NCI-H1092 treated with DMSO at 0.1 percent for 48 hours (cell line): ENCODE results near the gene OR51E1.

ENCODE experiments used
- DNase-seq: peaks from one replicate; lab custom pipeline; 2025; lab: John Stamatoyannopoulos, UW

Gene OR51E1, protein sequence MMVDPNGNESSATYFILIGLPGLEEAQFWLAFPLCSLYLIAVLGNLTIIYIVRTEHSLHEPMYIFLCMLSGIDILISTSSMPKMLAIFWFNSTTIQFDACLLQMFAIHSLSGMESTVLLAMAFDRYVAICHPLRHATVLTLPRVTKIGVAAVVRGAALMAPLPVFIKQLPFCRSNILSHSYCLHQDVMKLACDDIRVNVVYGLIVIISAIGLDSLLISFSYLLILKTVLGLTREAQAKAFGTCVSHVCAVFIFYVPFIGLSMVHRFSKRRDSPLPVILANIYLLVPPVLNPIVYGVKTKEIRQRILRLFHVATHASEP

DNA sequence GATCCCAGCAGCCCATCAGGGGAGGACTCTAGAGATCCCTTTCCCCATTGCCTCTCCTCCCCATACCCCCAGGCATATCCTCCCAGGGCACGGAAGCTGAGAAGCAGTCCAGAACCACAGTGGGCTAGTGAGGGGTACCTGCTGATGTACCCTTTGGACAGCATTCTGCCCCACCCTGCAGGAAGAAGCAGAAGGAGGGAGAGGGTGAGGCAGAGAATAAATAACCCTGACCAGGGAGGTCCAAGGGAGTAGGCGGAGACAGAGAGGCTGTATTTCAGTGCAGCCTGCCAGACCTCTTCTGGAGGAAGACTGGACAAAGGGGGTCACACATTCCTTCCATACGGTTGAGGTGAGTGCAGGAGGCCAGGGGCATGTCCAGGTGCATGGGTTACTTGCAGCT, at the start of gene OR51E1:
Gene OR51E1 (plus strand): TSS at position 301 of the 400 bp plus-strand sequence. CDS start 8,545 bp downstream, outside the sequence.
- DNase-seq, result no peak

DNA sequence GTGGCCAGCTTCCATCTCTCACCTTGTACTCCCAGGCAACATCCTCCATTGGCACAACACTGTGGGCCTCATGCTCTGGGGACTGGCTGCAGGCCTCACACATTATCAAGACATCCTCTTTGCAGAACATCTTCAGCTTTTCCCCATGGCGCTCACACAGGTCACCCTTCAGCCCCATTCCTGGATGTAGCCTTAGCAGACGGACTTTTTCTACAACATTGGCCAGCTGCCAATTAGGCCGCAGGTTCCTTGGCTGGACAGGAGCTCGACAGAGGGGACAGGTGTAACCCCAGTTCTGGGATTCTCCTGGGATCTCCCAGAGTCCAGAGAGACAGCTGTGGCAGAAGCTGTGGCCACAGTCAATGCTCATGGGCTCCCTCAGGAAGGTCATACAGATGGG, 38.7 kb upstream of the OR51E1 start:
- DNase-seq, result no peak

DNA sequence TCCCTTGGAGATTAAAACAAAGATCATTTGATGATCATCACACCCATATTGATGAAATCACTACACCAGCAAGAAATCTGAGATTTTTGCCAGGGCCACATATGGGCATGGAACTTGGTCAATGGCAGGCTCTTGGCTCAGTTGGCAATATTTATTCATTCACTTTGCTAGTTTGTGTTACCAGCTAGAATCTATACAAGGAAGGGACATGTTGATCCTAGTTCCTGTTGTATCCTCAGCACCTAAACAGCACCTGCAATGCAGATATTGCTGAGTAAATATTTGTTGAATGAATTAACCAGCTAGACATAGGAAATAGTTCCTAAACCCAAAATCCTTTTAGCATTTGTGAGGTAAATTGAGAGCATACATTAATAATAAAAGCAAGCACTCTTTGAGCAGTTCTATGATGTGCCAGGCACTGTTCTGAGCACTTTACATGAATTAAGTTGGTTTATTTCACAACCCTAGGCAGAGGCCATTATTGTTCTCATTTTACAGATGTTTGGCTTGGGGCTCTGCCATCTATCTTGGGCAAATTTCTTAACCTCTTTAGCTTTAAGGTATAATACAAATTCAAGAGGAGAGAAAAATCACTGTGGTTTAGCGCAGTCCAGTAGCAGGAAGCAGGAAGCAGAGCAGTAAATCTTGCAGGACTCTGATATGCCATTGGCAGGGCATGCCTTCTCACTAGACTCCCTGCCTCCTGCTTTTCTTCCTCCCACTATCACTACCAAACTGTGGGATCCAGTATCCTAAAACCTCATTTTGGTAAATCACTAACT, 37.4 kb upstream of the OR51E1 start:
- DNase-seq, result peak; percentile 57

DNA sequence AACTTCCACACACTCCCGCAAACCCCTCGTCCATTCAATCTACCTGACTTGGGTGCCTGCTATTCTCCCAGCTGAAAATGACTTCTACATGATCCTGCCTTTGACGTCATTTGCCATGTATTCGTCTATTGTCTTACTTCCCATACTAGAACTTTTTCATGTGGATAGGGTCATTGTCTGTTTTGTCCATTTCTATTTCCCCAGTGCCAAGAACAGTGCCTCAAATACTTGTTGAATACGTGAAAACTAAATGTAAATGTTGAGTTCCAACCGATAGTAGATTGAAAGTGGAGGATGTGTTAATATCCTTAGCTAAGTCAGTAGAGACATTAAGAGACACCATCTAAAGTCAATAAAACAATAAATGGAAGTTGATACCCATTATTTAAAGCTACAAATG, 36.7 kb upstream of the OR51E1 start:
- DNase-seq, result no peak

DNA sequence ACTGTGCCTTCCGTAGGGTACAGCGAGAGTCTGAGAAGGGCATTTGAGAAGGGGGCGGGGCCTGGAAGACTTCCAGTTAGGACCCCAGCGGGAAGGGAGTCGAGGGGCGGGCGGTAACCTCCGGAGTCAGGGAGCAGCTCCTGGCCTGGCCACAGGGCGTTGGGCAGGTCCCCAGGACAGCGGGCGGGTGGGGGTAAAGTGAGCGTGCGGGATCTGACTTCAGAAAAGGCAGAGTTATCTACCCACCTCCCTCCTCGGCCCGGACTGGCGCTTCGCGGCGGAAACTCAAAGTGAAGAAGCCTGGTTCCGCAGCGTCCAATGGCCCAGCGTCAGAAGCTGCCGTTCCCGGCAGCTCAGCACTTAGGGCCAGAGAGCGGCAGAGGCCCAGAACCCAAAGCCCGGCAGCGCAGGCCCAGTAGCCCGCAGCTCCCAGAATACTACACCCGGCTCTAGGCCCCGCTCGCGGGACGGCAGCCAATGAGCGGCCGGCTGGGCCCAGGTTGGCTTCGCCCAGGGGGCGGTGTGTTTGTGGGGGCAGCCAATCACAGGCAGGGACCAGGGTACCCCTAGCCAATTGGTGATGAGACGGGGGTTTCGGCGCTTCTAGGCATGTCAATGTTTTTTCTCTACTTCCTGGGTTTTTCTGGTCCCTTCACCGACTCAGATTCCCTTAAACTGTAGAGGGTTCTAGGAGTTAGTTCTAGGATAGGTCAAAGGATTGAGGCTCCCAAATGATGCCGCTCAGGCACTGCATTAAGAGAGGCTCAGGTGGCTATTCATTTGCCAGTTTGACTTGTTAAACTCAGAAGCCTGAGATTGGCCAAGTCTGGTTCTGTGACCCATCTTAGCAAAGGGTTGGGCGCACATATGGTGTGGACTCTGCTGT, 35.8 kb upstream of the OR51E1 start, which contains the start of gene TRIM68:
Gene TRIM68 (minus strand): TSS at position 451 of the 886 bp plus-strand sequence. CDS start 2,727 bp downstream, outside the sequence.
- peak; percentile 81 for DNase-seq

DNA sequence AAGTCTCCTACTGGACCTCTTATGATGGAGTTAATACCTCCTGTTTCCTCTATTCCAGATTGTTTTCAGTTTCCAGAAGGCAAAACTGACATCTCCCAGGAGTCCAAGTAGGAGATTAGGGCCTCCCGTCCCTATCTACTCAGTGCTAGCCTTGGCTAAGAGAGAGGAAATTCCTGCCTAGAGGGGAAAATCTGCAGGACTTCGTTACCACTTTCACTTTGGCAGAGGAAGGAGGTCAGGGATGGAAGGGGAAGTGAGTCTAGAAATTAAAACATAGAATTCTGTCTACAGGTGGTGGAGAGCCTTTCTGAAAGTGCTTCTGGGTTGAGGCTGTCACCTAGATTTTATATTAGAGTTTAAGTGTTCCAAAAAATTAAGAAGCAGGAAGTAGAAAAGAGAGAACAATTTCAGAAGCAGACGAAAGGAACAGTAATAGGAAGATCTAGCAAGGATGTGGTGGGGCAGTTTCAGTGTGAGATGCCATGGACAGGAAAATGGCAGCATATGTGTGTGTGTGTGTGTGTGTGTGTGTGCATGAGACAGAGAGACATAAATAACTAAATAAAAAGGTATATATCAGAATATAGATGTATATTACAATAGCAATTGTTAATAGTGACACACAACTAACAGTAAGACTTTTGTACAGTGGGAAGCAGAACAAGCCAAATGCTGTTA, 33.4 kb upstream of the OR51E1 start:
- DNase-seq, result no peak

DNA sequence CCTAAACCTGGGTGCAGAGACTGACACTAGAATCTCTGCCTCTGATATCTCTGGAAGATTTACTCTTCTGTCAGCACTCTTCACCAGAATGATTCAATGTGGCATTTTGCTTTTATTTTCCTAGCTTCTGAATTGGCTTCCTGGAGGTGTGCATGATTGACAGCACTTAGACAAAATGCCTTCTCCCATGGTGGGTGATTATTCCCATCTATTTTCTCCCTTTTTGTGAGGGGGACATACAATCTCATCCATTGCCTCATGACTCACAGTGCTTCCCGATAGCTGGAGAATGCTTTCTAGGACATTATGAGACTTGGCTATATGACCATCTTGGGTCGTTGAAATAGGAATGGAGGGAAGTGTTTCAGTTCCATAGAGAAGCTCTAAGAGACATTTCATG, 31.8 kb upstream of the OR51E1 start:
- no peak for DNase-seq

DNA sequence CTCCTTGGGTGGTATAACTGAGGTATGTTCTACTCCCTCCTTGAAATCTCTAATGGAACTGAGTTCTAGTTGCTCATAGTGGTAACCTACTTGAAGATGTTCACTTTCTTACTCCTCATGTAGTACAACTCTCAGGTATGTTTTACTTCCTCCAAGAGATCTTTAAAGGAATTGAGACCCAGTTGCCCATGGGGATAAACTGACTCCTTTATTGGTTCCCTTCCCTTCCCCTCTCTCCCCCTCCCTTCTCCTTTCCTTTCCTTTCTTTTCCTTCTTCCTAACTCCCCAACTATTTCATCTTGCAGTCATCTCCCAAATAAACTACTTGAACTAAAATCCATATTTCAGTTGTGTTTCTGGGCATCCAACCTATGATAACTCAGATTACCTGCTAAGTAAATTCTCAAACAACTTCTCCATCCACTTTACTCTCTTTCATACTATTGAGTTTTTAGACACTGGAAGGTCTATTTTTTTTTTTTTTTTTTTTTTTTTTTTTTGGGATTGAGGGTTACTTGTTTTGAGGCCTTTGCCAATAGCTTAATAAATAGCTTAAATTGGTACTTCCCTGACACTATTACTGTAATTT, 27.8 kb upstream of the OR51E1 start:
- no peak for DNase-seq

DNA sequence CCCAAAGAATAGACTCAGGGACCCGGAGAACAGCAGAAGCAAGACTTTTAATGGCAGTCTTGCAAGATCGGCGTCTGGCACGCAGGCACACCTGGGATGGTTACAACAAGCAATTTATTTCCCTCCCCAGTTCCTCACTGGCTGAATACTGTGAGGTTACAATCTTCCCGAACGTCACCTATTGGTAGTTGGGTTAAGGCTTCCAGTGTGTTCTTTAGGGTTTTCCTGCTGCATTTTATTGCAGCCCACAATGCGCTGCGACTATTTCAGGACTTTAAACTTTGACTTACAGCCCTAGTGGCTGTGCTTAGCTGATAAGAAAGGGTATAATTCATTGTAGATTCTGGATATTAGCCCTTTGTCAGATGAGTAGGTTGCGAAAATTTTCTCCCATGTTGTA, 24.3 kb upstream of the OR51E1 start:
- no peak for DNase-seq

DNA sequence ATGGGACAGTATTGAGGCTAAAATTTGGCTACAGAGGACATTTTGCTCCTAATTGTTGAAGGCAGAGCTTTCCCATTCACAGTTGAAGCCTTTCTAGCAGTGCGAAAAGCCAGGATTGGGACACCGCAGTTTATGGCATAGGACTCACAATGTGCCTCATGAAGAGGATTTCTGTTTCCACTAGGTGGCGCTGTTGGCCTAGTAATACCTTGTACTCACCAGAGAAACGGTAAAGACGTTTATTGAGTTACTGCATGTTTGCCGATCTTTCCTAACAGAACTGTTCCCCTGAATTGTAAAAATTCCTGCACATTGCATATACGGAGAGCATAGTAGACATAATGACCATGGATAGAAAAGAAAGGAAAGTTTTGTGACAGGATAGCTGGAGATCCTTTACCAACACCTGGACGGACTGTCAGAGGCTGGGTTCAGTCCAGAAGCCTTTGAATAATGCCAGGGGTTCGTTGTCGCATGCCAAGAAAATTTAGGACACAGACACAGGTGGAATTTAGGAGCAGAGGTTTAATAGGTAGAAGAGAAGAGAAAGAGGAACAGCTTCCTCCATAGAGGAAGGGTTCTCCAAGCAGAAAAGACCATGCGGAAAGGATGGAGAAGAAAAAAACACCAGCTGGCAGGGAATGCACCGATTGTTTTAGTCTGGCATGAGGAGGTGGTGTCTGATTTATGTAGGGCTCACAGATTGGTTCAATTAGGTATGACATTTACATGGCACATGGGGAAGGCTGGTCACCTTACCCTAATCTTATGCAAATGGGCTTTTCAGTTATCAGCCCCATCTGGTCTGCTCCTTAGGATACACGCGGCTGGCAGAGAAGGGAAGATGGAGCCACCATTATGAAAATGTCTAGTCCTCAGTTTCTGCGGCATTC, 17.3 kb upstream of the OR51E1 start:
- DNase-seq, result peak; percentile 84

DNA sequence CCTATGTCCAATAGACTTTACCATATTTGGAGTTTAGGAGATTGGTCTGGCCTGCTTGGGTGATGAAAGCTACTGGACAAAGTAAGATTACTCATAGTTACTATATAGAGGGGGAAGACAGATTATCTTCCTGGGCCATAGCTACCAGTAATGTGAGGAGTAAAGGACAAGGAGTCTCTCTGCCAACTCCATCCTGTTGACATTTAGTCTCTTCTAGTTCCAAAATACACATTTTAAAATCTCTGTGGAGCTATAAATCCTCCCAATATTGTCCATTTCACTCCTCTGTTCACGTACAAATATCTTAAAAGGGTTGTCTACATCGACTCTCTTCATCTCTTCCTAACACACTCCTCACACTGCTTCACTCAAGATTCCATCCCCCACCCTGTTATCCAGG, 7.6 kb upstream of the OR51E1 start:
- no peak for DNase-seq

DNA sequence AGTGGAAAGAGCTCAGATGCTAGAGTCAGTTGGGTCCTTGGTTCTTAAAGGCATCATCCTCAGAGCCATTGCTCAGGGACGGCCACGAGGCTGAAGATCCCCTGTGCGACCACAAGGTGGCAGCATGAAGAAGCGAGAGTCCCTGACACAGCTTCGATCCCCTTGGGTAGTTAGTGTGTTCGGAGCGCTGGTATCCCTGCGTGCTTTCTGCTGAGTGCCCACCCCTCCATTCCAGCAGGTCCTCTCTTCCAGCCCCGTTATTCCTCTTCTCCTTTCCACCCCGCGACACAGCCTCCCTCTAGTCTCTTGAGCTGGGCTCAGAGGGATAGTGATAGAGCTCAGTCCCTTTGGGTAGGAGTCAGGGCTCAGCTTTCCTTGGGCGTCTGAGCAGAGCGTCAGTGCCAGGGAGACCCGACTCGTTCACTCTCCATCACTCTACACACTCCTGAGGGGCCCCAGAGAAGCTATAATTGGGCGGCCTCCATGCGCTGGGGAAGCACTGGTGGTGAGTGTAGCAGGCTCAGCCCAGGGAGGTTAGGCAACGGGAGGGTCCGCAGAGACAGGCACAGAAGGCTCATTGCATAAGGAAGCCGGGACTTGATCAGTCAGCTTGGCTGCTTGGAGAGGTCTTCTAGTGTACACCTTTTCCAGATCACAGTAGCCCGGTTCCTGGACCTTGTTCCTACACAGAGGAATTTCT, 6.7 kb upstream of the OR51E1 start, which contains the start of gene OR51D1:
Gene OR51D1 (plus strand): TSS at position 516 of the 700 bp plus-strand sequence. CDS start 2,314 bp downstream, outside the sequence.
- peak; percentile 89 for DNase-seq

DNA sequence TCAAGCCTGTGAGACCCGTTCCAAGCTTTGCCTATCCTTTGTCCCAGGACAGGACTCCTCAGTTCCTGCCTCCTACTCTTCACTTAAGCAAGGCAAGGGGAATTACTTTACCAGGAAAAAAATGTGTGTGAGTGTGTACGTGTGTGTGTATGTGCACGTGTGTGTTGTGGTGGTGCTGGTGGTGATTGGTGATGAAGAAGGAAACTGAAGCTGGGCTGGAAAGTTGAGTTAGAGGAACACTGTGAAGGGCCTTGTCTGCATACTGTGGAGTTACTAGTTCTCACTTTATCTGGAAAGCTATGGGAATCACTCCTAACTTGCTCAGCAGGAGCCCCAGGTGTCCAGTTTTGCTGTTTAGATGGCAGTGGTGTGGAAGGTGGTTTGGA, 6.1 kb upstream of the OR51E1 start:
- DNase-seq, result no peak

DNA sequence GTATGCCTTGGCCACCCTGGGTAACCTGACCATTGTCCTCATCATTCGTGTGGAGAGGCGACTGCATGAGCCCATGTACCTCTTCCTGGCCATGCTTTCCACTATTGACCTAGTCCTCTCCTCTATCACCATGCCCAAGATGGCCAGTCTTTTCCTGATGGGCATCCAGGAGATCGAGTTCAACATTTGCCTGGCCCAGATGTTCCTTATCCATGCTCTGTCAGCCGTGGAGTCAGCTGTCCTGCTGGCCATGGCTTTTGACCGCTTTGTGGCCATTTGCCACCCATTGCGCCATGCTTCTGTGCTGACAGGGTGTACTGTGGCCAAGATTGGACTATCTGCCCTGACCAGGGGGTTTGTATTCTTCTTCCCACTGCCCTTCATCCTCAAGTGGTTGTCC, 3.9 kb upstream of the OR51E1 start:
- DNase-seq, result no peak

DNA sequence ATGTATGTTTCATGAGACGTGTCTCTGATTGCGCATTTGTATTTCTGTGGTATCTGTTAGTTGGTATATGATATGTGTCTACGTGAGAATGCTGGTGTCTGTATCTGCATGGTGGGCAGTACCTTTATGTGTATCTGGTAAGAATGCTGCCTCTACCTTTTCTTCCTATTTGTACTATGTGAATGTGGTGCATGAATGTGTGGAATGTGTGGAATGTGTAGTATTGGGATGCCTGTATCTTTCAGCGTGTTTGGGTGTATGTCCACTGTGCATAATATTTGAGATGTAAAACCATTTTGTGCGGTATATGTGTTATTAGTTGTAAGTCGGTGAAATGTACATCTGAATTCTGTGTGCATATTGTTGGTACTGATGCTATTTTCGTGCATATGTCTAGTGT, 2.3 kb upstream of the OR51E1 start:
- DNase-seq, result no peak

DNA sequence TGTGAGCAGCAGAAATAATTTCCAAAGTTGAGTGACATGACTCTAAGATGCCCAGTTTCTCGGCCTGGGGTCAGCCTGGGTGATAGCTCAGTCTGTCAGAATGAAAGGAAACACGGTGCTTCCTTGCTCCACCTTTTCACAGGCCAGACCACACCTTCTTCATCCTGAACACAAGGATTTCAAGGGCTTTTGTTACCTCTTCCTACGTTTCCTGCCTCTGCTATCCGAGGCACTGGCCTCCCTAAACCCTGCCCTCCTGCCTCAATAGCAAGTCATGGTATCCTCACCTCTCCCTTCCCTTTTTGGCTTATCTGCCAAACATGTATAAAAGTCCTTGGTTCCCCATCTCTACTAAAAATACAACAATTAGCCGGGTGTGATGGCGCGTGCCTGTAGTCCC, 1.7 kb upstream of the OR51E1 start:
- no peak for DNase-seq

DNA sequence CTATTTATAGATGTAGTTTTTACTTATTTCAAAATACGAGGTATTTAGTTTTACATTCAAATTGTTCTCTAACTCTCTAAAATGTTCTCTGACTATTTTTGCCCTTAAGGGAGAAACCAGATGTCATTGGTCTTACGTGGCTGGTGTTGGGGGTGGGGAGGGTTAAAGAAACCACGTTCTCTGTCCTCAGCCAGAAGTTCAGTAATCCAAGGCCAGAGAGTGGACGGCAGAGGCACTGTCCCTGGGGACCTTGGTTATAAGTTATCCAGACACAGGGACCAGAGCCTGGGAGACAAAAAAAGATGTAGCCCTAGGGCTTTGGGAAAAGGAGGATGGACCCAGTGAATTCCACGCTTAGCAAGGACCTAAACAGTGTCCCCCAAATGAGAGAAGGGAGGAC, 706 bp upstream of the OR51E1 start:
- no peak for DNase-seq

DNA sequence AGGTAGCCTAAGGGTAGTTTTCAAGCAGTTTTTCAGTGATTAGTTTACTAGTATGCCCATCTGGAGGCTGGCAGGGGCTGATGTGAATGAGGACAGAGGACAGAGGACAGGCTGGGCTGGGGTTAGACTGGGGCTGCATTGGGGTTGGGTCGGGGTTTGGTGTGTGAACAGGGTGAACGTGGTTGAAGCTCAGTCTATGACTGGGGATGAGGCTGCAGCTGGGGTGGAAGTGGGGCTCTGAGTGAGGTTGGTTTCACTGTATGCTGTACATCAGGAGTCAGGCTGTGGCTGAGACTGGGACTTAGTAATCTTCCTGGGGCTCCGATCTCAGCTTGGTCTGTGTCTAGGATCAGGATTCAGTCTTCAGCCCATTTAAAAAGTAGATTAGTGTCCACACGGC, 451 bp downstream of the OR51E1 start:
- no peak for DNase-seq

DNA sequence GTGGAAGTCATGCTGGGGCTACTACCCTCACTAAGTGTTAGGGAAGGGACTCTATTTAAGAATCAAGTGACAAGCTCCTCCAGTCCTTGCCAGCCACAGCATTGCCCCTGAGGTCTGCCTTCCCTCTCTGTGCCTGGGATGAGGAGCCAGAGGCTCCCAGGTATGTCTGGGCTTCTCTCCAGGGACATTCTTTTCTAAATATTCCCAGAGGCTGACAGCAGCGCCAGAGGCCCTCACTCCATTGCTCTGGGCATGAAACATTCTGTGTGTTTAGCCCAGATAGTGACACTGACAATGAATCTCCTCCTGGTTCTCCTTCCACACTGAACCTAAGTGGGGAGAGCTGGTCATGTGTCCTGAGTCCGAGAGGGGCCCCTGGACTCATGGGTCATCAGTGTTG, 2.2 kb downstream of the OR51E1 start:
- DNase-seq, result no peak

DNA sequence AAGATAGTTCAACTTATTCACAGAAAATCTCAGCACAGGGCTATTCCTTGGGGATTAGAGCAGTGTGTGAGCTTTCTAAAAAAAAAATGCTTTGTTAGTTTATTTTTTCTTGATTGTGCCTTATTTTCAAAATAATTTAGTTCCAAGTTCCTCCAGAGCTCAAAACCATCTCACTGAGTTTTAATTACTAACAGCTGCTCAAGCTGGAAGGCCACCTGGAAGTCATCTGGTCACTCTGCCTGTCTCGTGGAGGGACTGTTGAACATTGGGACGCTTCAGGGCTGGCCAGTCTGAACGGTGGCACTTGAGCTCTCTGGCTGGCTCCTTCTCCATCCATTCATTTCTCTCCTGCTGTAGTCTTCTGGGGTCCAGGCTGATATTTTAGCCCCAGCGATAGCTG, 4.0 kb downstream of the OR51E1 start:
- DNase-seq, result no peak
